CD1c-positive myeloid dendritic cell (primary cell): ENCODE data around the gene NCF4.

ENCODE experiments used
- DNase-seq: peaks from one replicate; pipeline ENCODE4 v3.0.0-alpha.2; 2016; ENCODE audit errors: extremely low spot score

Gene NCF4

DNA sequence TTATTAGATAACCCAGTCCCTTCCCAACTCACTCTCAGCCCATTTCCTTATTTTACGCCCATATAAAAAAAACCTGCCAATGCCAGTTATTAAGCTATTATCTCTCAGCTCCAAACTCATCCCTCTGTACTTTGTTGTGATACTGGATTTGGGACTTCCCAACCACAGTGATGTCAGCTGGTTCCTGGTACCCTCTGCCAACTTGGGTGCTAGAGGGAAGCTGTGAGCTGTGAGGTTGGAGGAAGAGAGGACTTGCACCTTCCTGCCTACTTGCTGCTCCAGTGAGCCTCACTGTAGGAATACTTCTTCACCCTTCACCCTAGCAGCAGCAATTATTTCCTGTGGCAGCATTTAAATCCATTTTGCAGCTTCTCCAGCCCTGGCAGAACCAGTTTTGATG, 33.5 kb downstream of the NCF4 start:
- no peak for DNase-seq

DNA sequence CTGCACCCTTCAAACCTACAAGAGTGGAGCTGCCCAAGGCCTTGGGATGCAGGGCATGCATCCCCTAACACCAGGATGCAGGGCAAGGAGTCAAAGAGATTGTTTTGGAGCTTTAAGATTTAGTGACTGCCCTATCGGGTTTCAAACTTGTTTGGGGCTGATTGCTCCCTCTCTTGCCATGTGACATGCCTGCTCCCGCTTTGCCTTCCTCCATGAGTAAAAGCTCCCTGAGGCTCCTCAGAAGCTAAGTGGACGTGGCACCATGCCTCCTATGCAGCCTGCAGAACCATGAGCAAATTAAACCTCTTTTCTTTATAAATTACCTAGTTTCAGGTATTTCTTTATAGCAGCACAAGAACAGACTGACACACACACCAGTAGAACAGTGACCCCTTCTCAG, 36.8 kb downstream of the NCF4 start:
- no peak for DNase-seq

DNA sequence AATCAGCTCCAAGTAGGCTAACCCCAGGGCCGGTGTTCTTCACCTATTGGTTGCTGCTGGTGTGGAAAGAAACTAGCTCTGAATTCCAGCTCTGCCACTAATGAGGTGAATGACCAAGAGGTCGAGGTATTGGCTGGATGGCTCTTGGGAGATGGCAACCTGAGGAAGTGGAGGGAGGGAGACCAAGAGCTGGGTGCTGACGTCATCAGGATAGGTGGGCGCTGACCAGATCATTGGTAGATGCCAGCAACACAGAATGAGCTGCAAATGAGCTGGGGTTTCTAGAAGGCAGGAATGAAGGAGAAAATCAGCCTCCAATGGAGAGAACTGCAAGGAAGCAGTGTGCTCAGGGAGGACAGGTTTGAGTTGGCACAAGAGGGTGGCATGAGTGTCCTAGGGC, 37.9 kb downstream of the NCF4 start:
- DNase-seq: no peak

DNA sequence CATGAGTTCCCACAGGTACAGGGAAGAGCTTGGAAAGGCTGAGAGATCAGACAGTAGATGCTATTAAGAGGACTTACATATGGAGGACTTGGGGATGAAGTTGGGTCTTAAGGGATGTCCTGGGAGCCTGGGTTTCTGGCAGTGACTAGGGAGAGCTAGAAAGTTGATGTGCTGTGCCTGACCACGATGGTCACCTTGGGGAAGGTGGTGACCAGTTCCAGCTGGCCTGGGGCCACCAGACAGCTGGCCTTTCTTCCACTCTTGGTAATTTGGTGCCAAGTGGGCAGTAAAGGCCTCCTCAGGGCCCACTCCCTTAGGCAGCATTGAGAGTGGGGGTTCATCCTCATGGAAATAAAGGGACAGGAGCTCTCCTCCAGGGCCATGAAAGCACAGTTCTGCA, 38.7 kb downstream of the NCF4 start:
- no peak for DNase-seq

DNA sequence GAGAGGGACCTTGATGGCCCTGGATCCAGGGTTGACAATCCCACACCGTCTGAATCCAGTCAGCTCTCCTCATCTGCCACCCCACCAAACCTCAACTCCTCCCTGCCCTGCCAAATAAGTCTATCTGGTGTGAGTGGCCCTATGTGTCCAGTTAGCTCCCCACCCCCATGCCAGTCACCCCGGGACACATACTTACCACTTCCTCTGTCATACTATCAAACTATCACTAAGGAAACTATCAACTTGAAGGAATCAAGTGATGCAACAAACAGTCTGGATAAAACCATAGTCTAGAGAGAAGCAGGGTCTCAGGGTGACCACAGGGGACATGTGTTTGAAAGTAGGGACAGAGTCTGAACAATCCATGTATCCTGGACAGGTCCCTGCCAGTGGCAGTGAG, 39.4 kb downstream of the NCF4 start:
- DNase-seq: no peak

DNA sequence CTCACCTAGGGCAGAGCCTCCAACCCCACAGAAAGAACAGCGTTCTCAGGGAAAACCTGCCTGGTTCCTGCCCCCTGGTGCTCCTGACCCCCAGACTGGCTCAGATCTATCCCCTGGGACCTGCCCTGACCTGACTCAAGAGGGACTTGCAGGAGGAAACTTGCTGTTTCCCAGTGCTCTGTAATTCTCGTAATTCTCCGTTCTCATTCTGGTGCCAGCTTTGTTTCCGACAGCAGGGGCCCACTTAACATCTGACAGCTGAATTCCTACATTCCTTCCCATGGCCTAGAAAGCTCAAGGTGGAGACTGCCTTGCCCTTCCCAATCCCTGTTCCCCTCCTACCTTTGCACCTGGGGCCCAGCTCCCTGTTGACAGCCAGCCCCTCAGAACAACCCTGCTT, 40.1 kb downstream of the NCF4 start:
- no peak for DNase-seq

DNA sequence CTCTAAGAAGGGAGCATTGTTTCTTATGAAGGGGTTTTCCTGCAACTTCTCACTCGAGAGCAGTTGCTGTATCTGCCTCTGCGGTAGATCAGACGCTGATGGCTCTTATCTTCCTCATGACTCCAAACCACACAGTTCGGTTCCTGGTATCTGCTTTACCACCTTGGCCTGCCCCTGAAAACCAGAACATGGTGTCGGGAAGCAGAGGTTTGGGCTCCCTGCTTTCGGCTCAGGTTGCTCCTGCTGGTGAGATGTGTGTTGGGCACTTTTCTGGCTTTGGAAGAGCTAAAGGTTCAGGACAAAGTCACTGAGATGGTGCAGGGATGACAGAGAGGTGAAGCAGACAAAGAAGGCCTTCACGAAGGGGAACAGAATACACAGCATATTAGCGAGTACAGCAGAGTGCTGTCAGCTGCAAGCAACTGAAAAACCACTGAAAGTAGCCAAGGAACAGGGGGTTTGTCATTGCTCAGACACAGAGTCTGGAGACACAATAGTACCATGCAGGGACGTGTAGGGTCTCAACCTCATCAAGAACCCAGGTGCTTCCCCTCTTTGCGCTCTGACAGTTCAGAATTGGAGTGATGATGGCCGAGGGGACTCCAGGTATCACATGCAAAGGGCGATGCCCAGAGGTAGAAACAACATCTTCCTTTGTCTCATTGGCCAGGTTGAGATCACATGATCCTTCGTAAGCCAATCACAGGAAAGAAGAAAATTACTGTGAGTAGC, 40.8 kb downstream of the NCF4 start:
- no peak for DNase-seq

DNA sequence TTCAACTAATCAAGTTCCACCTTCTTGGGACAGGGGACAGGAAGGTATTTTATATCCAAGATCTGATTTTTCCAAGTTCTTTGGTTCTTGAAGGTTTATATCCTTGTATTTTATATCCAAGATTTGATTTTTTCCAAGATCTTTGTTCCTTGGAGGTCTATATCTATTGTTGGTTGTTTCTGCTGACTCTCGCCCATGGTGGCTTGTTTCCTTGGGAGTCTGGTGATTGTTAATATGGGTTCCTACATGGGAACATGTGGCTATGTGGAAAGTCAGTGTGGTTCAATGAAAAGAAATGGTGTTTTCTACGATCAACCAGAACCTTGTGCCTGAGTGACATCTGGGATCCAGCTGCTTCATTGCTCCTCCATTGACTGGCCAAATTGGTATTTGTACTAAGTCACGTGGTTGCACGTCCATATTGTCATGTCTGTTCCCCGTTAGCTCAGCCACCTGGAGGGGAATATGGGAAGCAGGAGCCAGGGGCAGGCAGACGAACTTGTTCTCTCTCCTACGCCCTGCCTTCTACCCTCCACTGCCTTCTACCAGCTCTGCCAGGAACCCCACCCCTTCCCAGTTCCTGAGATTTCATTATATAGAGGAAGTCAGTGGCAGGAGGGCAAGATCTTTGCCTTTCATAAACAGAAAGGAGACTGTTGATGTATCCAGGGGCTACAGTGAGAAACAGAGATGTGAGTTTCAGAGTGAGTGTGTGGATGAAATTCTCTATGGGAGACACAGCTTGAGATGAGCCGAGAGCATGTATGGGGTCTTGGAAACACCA, 41.5 kb downstream of the NCF4 start:
- peak; percentile 74 for DNase-seq

DNA sequence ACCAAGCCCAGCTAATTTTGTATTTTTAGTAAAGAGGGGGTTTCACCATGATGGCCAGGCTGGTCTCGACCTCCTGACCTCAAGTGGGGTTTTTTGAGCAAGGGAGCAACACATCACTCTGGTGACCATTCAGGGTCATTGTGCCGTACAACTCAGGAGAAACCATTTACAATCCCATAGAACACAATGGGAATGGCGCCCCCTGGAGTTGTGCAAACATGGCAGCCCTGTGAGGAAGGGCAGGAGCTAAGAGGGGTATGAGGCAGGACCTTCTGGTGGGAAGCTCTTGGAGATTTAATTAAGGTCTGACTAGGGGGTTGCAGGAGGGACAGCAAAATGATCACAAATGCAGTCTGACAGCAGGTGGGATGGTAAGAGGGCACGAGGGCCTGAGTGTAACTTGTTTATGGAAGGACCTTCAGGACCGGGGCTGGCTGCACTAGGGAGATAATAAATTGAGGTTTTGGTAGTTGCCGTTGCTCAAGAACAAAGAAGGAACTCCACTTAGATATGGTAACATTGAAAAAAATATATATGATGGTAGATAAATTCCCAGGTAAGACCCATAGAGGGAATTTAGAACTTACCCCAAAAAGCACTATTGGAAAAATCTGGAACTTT, 43.6 kb downstream of the NCF4 start:
- DNase-seq: no peak

DNA sequence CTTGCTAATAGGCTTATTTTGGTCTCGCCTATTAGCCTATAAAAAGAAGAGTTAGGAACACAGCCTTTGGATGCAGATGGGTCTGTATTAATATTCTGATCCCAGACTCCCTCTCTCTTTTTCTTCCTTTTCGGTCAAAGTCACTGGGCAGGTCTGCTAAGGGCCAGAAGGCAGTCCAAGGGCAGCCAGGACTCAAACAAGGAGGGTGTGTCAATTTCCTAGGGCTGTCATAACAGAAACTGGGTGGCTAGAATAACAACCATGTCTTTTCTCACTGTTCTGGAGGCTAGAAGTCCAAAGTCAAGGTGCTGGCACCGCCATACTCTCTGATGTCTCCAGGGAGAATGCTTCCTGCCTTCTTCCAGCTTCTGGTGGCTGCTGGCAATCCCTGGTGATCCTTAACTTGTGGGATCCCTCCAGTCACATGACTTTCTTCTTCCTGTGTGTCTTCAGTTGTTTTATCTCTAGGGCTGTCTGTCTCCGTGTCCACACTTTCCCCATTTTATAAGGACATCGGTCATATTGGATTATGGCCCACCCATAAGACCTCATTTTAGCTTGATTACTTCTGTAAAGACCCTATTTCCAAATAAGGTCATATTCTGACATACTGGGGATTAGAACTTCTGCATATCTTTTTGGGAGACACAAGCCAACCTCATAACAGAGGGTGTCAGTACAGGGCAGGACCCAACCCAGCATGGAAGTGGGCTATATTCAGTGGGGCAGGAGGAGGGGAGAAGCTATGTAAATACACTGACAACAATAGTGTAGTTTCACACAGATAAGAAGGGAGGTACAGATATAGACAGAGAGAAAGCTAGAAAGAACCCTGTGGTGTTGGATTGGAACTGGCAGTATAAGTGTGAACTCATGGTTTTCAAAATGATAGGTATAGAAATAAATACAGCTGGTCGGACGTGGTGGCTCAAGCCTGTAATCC, 46.7 kb downstream of the NCF4 start:
- DNase-seq: no peak

DNA sequence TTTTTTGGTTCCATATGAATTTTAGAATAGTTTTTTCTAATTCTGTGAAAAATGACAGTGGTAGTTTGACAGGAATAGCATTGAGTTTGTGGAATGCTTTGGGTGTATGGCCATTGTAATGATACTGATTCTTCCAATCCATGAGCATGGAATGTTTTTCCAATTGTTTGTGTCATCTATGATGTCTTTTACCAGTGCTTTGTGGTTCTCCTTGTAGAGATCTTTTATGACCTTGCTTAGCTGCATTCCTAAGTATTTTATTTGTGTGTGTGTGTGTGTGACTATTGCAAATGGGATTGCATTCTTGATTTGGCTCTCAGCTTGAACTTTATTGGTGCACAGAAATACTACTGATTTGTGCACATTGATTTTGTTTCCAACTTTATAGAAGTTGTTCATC, 49.7 kb downstream of the NCF4 start:
- no peak for DNase-seq

DNA sequence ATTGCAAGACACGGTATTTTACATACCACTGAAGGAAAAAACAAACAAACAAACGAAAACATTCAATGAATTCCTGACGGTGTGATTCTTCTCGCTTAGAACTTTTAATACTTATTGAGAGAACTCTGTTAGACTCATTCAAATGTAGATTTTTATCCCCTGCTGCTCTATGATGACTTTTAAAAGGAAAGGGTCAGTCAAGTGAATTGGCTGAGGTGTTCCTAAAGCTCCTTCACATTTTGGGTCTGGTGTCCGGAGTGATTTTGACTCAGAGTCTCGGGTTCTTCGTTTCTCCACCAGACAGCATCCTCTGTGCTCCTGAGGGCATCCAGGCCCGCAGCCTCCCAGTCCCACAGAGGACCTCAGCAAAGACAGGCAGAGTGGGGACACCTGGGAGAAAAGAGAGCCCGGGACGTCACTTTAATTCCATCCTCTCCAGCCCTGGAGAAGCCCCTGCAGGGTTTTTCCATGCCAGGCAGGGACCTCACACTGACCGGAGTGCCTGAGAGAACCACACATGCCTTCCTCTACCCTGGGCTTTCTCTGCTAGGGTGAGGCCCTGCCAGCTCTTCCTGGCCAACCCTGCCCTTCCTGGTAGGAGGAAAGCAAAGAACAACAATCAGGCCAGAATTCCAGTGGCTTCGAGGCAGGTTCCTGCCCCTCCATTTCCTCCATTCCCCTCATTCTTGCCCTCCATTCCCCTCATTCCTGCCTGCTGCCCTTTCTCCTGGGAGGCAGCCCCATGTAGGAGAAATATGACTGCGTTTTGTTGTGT, 51.3 kb downstream of the NCF4 start:
- no peak for DNase-seq

DNA sequence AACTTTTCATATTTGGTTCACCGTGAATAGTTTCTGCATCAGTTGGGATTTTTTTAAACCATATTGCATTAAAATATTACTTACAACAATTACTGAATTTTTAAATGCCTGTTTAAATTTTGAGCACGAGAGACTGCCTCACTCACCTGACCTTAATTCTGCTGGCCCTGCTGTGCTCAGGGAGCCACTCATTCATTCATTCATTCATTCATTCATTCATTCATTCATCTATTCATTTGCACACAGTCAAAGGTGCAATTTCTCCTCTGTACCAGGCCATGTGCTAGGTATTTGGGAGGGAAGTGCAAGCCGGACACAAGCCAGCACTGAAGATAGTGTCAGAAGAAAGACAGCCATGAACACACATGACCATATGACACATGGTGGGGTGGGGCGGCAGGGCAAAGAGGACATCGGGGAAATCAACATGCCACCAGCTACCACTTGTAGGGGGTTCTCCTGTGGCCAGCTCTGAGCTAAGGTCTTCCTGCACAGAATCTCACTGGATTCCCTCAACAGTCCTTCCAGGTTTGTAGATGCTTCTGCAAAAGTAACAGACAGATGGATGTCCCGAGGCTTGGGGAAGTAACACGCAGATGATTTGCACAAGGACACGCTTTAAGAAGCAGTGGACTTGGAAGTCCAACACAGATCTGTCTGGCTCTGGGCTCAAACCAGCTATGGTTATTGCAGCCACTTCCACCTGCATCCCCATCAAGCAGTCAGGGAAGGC, 52.1 kb downstream of the NCF4 start:
- DNase-seq: no peak

DNA sequence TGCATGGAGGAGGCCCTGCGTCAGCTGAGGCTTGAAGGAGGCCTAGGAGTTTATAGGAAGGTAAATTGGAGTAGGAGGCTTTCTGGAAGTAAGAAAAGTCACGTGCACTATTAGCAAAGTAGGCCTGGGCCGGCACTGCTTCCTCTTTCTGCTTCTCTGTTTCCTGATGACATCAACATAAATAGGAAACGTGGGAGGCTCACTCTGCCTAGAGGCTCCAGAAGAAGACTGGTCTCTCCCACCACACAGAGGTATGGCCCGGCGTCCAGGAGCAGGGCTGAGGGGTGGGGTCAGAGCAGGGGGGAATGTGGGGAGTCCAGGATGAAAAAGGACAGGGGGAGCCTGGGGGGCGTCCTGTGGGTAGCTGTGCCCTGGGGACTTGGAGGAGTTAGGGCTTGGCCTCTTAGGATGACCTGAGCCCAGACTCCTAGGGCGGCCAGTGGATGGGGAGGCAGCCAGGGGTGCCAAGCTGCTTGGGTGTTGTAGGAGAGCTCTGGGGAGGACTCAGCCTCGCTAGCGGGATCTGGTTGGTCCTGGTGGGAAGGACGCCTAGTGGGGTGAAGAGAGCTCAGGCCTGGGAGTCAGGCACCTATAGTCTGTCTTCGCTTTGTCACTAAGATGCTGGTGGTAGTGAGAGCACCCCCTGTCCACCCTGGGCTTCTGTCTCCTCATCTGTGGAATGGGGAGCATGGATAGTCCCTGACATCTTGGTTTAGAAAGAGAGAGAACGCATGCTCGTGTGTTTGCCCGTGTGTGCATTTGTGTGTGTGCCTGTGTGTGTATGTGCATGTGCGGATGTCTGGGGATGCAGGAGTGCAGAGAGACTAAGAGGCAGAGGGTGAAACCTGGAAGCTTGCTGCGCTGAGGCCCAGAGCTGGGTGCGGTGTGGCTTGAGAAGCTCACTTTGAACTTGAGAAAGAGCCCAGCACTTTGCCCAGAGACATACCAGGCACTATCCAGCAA, 52.9 kb downstream of the NCF4 start, which contains the start of gene CSF2RB:
Gene CSF2RB, plus strand, starts transcription at position 202 of the 963 bp plus-strand sequence. CDS start 8,580 bp downstream, outside the sequence.
- DNase-seq: peak; percentile 95

DNA sequence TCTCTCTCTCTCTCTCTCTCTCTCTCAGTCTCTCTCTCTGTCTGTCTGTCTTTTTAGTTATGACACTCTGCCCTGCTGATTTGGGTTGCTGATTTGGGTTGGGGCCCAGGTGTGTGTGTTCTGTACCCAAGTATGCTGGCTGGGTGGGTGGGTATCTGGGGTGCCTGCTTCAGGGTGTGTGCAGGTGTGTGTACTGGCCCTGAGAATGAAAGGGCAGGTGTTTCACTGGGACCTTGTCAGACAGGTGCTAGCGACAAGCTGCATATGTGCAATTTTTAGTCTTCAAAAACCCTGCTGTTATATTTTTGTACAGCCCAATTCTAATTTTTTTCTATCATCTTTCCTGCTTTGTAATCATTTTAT, 53.6 kb downstream of the NCF4 start:
- no peak for DNase-seq

DNA sequence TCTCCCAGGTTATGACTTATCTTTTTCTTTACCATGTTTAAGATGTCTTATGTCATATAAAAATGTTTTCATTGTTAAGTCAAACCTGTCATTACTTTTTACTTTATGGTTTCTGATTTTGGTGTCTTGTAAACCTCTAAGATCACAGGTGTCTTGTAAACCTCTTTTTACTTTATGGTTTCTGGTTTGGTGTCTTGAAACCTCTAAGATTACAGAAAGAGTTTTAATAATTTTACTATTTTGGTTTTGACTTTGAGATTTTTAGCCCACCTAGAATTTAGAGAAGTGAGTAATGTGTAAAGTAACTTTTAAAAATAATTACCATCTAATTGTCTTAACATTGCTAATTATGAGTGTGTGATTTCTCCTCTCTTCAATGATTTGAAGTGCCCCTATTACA, 55.2 kb downstream of the NCF4 start:
- no peak for DNase-seq

DNA sequence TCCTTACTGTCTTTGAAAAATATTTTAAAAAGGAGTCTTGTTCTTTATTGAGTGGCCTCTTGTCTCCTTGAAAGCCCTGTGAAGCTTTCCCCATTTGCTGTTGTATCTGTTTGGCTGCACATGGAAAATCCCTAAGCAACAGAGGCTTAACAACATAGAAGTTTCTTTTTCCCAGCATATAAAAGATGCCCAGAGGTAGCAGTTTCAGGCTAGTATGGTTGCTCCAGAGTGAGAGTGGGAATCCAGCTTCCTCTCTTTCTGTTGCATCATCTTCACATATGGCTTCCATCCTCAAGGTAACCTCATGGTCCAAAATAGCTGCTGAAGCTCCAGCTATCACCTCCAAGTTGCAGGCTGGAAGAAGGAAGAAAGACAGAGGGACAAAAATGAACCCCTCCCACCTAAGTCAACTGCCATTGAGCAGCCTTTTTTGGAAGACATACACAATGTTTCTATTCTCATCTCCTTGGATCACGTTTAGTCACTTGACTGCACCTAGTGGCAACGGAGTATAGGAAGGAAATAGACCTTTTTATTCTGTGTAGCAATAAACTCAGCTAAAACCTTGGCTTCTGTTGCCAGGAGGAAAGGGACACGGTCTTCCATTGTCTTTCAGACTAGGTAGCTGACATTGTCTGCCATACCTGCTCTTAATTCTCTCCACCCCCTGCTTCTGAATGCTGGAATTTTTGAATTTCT, 57.9 kb downstream of the NCF4 start:
- DNase-seq: peak; percentile 33

DNA sequence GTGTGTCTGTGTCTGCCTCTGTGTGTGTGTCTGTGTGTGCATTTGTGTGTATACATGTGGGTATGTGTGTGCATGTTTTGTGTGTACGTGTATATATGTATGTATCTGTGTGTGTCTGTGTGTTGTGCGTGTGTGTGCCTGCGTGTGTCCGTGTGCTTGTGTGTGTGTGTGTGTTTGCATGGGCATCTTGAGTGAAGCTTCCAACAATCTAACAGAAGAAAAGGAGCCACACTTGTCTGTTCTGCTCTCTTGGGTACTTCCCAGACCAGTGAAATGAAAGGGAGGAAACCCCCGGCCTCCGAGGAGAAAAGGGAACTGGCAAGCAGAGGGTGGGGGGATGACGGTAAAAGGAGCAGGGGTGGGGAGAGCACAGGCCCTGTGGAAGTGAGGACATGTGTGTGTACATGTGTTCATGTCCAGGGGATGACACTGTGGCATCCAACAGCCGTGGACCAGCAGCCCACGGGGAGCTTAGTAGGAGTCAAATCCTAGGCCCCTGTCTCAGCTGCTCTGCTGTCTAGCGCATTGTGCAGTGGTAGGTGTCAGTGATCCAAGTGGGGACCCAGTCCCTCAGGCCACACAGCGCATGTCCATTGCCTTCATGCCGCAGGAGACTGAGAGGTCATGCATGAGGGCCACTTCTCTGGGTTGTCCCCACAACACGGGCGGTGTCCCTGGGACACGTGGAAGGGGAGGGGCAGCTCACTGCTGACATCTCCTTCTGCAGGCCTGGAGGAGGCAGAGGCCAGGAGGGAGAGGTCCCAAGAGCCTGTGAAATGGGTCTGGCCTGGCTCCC, 60.7 kb downstream of the NCF4 start:
- DNase-seq: peak; percentile 84
